ENCODE measurements around the gene PPP1R12C. TPM values are rescaled to one million over a fixed set of nuclear protein-coding genes. Genes with fewer than 3 reads are reported as not detected.
A peak's percentile ranks its signal among the peaks of the same experiment; 100 is the strongest.

Gene PPP1R12C
- total RNA-seq, 1 experiment from 2014 or later, result 92.3 TPM

GRCh38 chr19:55116232-55116858 lies 1.1 kb downstream of the PPP1R12C start:
- peak; percentile 87 for TF ChIP-seq USF1 (CRISPR knock-in tag; IDR thresholded peaks at IDR 0.05)
- peak; percentile 88 for TF ChIP-seq USF2 (CRISPR knock-in tag; IDR thresholded peaks at IDR 0.05)
- no peak for TF ChIP-seq JUN (CRISPR knock-in tag; IDR thresholded peaks at IDR 0.05)
- ATAC-seq, result 0 out of 2 replicates have a peak, but pooled peaks have one; percentile 1
- no peak for DNase-seq (ENCODE audit: low spot score)
- Mint-ChIP-seq H3K4me1 (peaks cover 31% of the 10 kb centered on the region), H3K4me3 (peak overlapping the region; percentile 98), H3K36me3 (no peaks in the 10 kb centered on the region), H3K27ac (peak overlapping the region; percentile 78), H3K27me3 (ENCODE audit: low read depth) (peaks cover 7% of the 10 kb centered on the region), H3K9me3 (no peaks in the 10 kb centered on the region)
- ChIA-PET POLR2A (interaction anchor here (1.1 to 2.1 kb wide), 2 partner anchors 16 to 29 kb away, joined by 3 to 5 read pairs; no protein-coding TSS in a partner anchor), CTCF (interaction anchor here (1.1 to 4.3 kb wide), 5 partner anchors 28 to 185 kb away, joined by 3 to 28 read pairs (median 7); partner anchors contain the start of gene PPP6R1)

GRCh38 chr19:55115446-55116065 lies 1.9 kb downstream of the PPP1R12C start:
- no peak for DNase-seq (ENCODE audit: low spot score)
- H3K27ac Mint-ChIP-seq, result no peak overlapping the region

GRCh38 chr19:55114566-55115145 lies 2.8 kb downstream of the PPP1R12C start:
- Mint-ChIP-seq H3K27ac (no peak overlapping the region), H3K36me3 (no peaks in the 10 kb centered on the region), H3K27me3 (ENCODE audit: low read depth) (peaks cover 1% of the 10 kb centered on the region; the same call in 1 of the 2 replicates), H3K4me3 (no peak overlapping the region), H3K4me1 (peaks cover 31% of the 10 kb centered on the region), H3K9me3 (no peaks in the 10 kb centered on the region)
- ATAC-seq, result no peak
- no peak for TF ChIP-seq PRRX2 (CRISPR knock-in tag; IDR thresholded peaks at IDR 0.05)
- no peak for TF ChIP-seq ZNF416 (CRISPR knock-in tag; IDR thresholded peaks at IDR 0.05)
- TF ChIP-seq RORB (CRISPR knock-in tag; IDR thresholded peaks at IDR 0.05), result no peak
- CTCF ChIA-PET, result interaction anchor here (2.5 to 4.3 kb wide), 2 partner anchors 26 to 32 kb away, joined by 8 to 28 read pairs; no protein-coding TSS in a partner anchor
- POLR2A ChIA-PET, result interaction anchor here (2.1 kb wide), 1 partner anchor 27 kb away, joined by 5 read pairs; no protein-coding TSS in a partner anchor
- DNase-seq (ENCODE audit: low spot score), result no peak

More at GRCh38 chr19:55115446-55116065, 1.9 kb downstream of the PPP1R12C start:
- ChIA-PET CTCF (interaction anchor here (1.3 to 4.3 kb wide), 3 partner anchors 27 to 144 kb away, joined by 3 to 28 read pairs (median 8); partner anchors contain the start of gene PPP6R1), POLR2A (interaction anchor here (2.1 kb wide), 1 partner anchor 28 kb away, joined by 5 read pairs; no protein-coding TSS in a partner anchor)
- Mint-ChIP-seq H3K27me3 (ENCODE audit: low read depth) (peaks cover 6% of the 10 kb centered on the region), H3K4me3 (peak overlapping the region; percentile 98), H3K9me3 (no peaks in the 10 kb centered on the region), H3K36me3 (no peaks in the 10 kb centered on the region), H3K4me1 (peaks cover 31% of the 10 kb centered on the region)
- ATAC-seq, result no peak
- TF ChIP-seq CBFB (CRISPR knock-in tag; IDR thresholded peaks at IDR 0.05; ENCODE audit: low read depth), result no peak
- no peak for TF ChIP-seq ZBTB43 (CRISPR knock-in tag; IDR thresholded peaks at IDR 0.05)
- no peak for TF ChIP-seq ESRRA (CRISPR knock-in tag; IDR thresholded peaks at IDR 0.05; ENCODE audit: borderline replicate concordance)
- TF ChIP-seq MXD4 (CRISPR knock-in tag; IDR thresholded peaks at IDR 0.05; ENCODE audit: borderline replicate concordance), result no peak
- TF ChIP-seq ETV6 (CRISPR knock-in tag; IDR thresholded peaks at IDR 0.05), result no peak
- no peak for TF ChIP-seq SOX15 (CRISPR knock-in tag; IDR thresholded peaks at IDR 0.05)
- TF ChIP-seq TP53 (CRISPR knock-in tag; IDR thresholded peaks at IDR 0.05), result no peak
- no peak for TF ChIP-seq HMGA2 (CRISPR knock-in tag; IDR thresholded peaks at IDR 0.05)
- no peak for TF ChIP-seq NR3C1 (CRISPR knock-in tag; conservative IDR thresholded peaks at IDR 0.05; ENCODE audit: low read depth)
- no peak for TF ChIP-seq KAT7 (CRISPR knock-in tag; IDR thresholded peaks at IDR 0.05; ENCODE audit: borderline replicate concordance)
- TF ChIP-seq ZNF232 (CRISPR knock-in tag; IDR thresholded peaks at IDR 0.05), result no peak
- TF ChIP-seq TCF7 (CRISPR knock-in tag; IDR thresholded peaks at IDR 0.05; ENCODE audit: low read depth), result no peak
- TF ChIP-seq SMAD4 (CRISPR knock-in tag; IDR thresholded peaks at IDR 0.05), result no peak
- no peak for TF ChIP-seq ATF2 (CRISPR knock-in tag; IDR thresholded peaks at IDR 0.05; ENCODE audit: borderline replicate concordance, low read depth)

Measured in WTC11 (cell line).